Measurements from ENCODE around the gene OR9Q1.

Gene OR9Q1

DNA sequence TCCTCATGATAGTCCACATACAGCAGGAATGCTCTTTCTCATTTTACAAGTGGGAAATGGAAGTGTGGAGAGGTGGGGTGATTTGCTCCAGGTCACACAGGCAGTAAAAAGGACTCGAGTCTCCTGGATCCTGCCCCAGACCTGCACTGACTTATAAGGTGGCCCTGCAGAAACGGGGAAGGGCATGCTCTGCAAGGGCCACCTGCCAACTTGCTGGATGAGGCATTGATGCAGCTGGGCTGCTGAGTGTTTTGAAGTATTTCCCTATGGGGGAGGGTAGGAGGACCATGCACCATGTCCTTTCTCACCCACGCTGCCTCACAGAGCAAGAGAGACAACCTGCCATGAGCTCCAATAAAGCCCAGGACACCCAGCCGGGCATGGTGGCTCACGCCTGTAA, 44.0 kb downstream of the OR9Q1 start:
- DNase-seq, result no peak
- TF ChIP-seq, protein P1, sequence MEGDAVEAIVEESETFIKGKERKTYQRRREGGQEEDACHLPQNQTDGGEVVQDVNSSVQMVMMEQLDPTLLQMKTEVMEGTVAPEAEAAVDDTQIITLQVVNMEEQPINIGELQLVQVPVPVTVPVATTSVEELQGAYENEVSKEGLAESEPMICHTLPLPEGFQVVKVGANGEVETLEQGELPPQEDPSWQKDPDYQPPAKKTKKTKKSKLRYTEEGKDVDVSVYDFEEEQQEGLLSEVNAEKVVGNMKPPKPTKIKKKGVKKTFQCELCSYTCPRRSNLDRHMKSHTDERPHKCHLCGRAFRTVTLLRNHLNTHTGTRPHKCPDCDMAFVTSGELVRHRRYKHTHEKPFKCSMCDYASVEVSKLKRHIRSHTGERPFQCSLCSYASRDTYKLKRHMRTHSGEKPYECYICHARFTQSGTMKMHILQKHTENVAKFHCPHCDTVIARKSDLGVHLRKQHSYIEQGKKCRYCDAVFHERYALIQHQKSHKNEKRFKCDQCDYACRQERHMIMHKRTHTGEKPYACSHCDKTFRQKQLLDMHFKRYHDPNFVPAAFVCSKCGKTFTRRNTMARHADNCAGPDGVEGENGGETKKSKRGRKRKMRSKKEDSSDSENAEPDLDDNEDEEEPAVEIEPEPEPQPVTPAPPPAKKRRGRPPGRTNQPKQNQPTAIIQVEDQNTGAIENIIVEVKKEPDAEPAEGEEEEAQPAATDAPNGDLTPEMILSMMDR (IDR thresholded peaks at IDR 0.05), result no peak
- H3K9me3 ChIP-seq, result no peaks in the 10 kb centered on the region
- H3K27ac ChIP-seq, result no peak overlapping the region
- H3K27me3 ChIP-seq, result no peaks in the 10 kb centered on the region
- intact Hi-C loops (cut with DNase I; ENCODE audit: low total_unique reads), result no loop called here
- H3K4me3 ChIP-seq, result no peak overlapping the region
- no peaks in the 10 kb centered on the region for H3K36me3 ChIP-seq
- no peaks in the 10 kb centered on the region for H3K4me1 ChIP-seq

GRCh38 chr11:58068655-58069054, 45.0 kb downstream of the OR9Q1 start:
- Histone ChIP-seq H3K4me1 (no peaks in the 10 kb centered on the region), H3K36me3 (no peaks in the 10 kb centered on the region), H3K4me3 (no peak overlapping the region), H3K27me3 (no peaks in the 10 kb centered on the region), H3K9me3 (no peaks in the 10 kb centered on the region), H3K27ac (no peak overlapping the region)
- no peak for DNase-seq
- intact Hi-C loops (cut with DNase I; ENCODE audit: low total_unique reads), result no loop called here
- TF ChIP-seq, protein P1 (IDR thresholded peaks at IDR 0.05), result no peak

- Histone ChIP-seq H3K4me3 (no peak overlapping the region), H3K9me3 (no peaks in the 10 kb centered on the region), H3K27ac (no peak overlapping the region), H3K27me3 (no peaks in the 10 kb centered on the region), H3K4me1 (no peaks in the 10 kb centered on the region), H3K36me3 (no peaks in the 10 kb centered on the region)
- intact Hi-C loops (cut with DNase I; ENCODE audit: low total_unique reads), result no loop called here
- no peak for DNase-seq
- TF ChIP-seq, protein P1 (IDR thresholded peaks at IDR 0.05), result no peak
Observed at GRCh38 chr11:58070585-58070984, 46.9 kb downstream of the OR9Q1 start.

DNA sequence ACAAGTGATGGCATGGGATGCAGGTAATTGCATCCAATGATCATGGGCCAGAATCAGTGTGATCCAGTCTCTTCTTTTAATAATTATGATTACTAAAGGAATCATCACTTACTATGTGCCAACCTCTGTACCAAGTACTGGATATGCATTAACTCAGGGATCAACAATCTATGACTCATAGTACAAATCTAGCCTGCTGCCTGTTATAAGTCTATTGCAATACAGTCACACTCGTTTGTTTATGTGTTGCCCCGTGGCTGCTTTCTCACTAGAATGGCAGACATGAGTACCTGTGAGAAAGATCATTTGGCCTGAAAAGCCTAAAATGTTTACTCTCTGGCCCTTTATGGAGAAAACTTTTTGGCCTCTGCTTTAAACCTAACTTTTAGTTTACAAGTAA, 52.1 kb downstream of the OR9Q1 start:
- Histone ChIP-seq H3K36me3 (no peaks in the 10 kb centered on the region), H3K9me3 (no peaks in the 10 kb centered on the region), H3K4me3 (no peak overlapping the region), H3K4me1 (no peaks in the 10 kb centered on the region), H3K27me3 (no peaks in the 10 kb centered on the region), H3K27ac (no peak overlapping the region)
- DNase-seq, result no peak
- intact Hi-C loops (cut with DNase I; ENCODE audit: low total_unique reads), result no loop called here
- TF ChIP-seq, protein P1 (IDR thresholded peaks at IDR 0.05), result no peak

GRCh38 chr11:58086528-58086927, 62.8 kb downstream of the OR9Q1 start:
- H3K27ac ChIP-seq, result no peak overlapping the region
- H3K4me1 ChIP-seq, result no peaks in the 10 kb centered on the region
- no peaks in the 10 kb centered on the region for H3K9me3 ChIP-seq
- H3K4me3 ChIP-seq, result no peak overlapping the region
- DNase-seq, result no peak
- H3K36me3 ChIP-seq, result no peaks in the 10 kb centered on the region
- TF ChIP-seq, protein P1 (IDR thresholded peaks at IDR 0.05), result no peak
- H3K27me3 ChIP-seq, result no peaks in the 10 kb centered on the region
- intact Hi-C loops (cut with DNase I; ENCODE audit: low total_unique reads), result no loop called here

DNA sequence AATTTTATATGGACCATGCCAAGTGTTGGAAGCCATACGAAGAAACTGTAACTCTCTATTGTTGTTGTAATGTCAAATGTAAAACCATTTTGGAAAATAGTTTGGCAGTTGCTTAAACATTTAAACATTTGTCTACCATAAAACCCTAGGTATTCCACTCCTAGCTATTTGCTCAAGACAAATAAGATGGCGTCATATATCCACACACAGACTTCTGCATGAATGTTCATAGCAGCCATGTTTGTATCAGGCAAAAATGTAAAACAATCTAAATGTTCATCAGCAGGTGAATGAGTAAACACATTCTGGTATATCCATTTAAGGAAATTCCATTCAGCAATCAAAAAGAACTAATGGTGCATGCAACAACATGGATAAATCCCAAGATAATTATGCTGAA, 73.8 kb downstream of the OR9Q1 start:
- H3K4me3 ChIP-seq, result no peak overlapping the region
- H3K9me3 ChIP-seq, result peaks cover 0 to 2% (median under 1%) of the 10 kb centered on the region in 3 donors
- H3K27ac ChIP-seq, result no peak overlapping the region
- TF ChIP-seq, protein P1 (IDR thresholded peaks at IDR 0.05), result no peak
- no peak for DNase-seq
- intact Hi-C loops (cut with DNase I; ENCODE audit: low total_unique reads), result no loop called here
- no peaks in the 10 kb centered on the region for H3K36me3 ChIP-seq
- H3K27me3 ChIP-seq, result no peaks in the 10 kb centered on the region
- H3K4me1 ChIP-seq, result no peaks in the 10 kb centered on the region

All from tibial artery (tissue), 4 donors.